Ovary (tissue), 9 donors: Measurements from ENCODE around the gene NUP93. TPM values are rescaled to one million over a fixed set of nuclear protein-coding genes. Genes with fewer than 3 reads are reported as not detected.
"Not testable (repeated sequence)": the region's sequence is repeated elsewhere in the genome, so short reads cannot be mapped to it uniquely, and the experiment has no call there.

Experiments used
- DNase-seq, 5 donors: peaks; one replicate each; pipeline ENCODE4 v3.0.0-alpha.2; 2019 to 2020
- H3K27ac ChIP-seq, 2 donors: fragments of 200-600 bp; one replicate each; pipeline versions ENCODE4 v1.5.1 to v1.8.0; 2019 to 2022
- H3K27me3 ChIP-seq: fragments of 200-600 bp; one replicate; pipeline ENCODE4 v1.8.0; 2022
- H3K36me3 ChIP-seq: fragments of 200-600 bp; sonication (generic); one replicate; pipeline ENCODE4 v1.5.1; 2019
- H3K4me1 ChIP-seq: one replicate; pipeline ENCODE4 v1.8.1; 2013; ENCODE audit warnings: mild to moderate bottlenecking, moderate library complexity; ENCODE audit not compliant: insufficient read depth
- H3K4me3 ChIP-seq: fragments of 200-600 bp; sonication (generic); one replicate; pipeline ENCODE4 v1.5.1; 2017
- H3K9me3 ChIP-seq, 2 donors: fragments of 200-600 bp in 1 of 2; sonication (generic) in 1 of 2; one replicate each; pipeline versions ENCODE4 v1.5.1 to v1.8.1; 2013 to 2019; ENCODE audit warnings: mild to moderate bottlenecking in 1 of 2, moderate library complexity in 1 of 2
- CTCF ChIP-seq, 3 donors: fragments of 450-650 bp in 2 of 3; fragments of 200-600 bp in 1 of 3; IDR thresholded peaks; one replicate each; pipeline versions ENCODE4 v1.5.1 to v1.8.0; 2016 to 2022; ENCODE audit warnings: antibody characterized with exemption in 3 of 3, mild to moderate bottlenecking in 1 of 3
- EP300 ChIP-seq: sonication (generic); formaldehyde crosslinking; IDR thresholded peaks from one replicate; pipeline ENCODE4 v1.6.1; 2017; ENCODE audit warnings: antibody characterized with exemption
- POLR2A ChIP-seq: fragments of 450-650 bp; IDR thresholded peaks from one replicate; pipeline ENCODE4 v1.6.1; 2017; ENCODE audit warnings: antibody characterized with exemption, mild to moderate bottlenecking, moderate library complexity
- WGBS, 3 donors: extraction: QIAGEN DNeasy Blood & Tissue Kit in 1 of 3; methylation state at CpG; one replicate each; pipeline versions ENCODE4 v1.1.5 to v1.1.7; 2013 to 2017; 5-methylcytosine and 5-hydroxymethylcytosine counted together
- intact Hi-C, 4 donors: fragments of 100-400 bp; cut with DNase I; formaldehyde crosslinking; loops; one replicate each; pipeline versions ENCODE4 v1.11.0 to v1.15.1; 2022 to 2023
- polyA plus RNA-seq, 2 donors: library from polyadenylated mRNA; stranded (reverse); fragments of 200-250 nt in 1 of 2; fragments of 350-450 nt in 1 of 2; fragmentation: Illumina TruSeq in 1 of 2; extraction: RNeasy Lipid Tissue Mini Kit (QIAGEN cat#74804) in 1 of 2; gene quantifications; one replicate each; pipeline ENCODE4 v1.2.3, GENCODE V29; 2013 to 2014
- total RNA-seq, 7 donors: library from RNA; depleted of rRNA in 2 of 7; stranded (reverse); fragments of >200 nt in 2 of 7; fragmentation: NEBNext Ultra II Directional in 3 of 7; extraction: Animal tissue kit (Norgen Biotek cat#: 25700) in 3 of 7; gene quantifications; one replicate each; pipeline versions ENCODE4 v1.1.0 to v1.2.4, GENCODE V29; 2016 to 2023
- donor health status: DM: no; HTN: no; CAD: no; lungs with moderate emphysema.
- donor health status: DM: no; HTN: no; CAD: no.
- donor health status: Bipolar disorder and iron deficiency.
- donor health status: DM: yes; HTN: yes; CAD: no.
- donor health status: DM: no; HTN: no; CAD: no.
- donor health status: DM: yes; HTN: yes; CAD: no.

The NUP93 gene
- total and polyA plus RNA-seq, 9 donors = 24.1 to 53.9 (median 42.7) TPM

GRCh38 chr16:56711862-56712261 lies 18.1 kb upstream of the NUP93 start:
- no peak for DNase-seq
- Histone ChIP-seq H3K4me1 (no peaks in the 10 kb centered on the region), H3K27ac (no peak overlapping the region), H3K27me3 (no peaks in the 10 kb centered on the region), H3K4me3 (no peak overlapping the region), H3K9me3 (no peaks in the 10 kb centered on the region), H3K36me3 (no peaks in the 10 kb centered on the region)
- WGBS, 3 donors = 86 to 91% (median 87%) methylated on average over 2 of the region's 2 CpGs
- intact Hi-C loops = no loop called here
- no peak for TF ChIP-seq EP300
- no peak for TF ChIP-seq CTCF (IDR thresholded peaks at IDR 0.05)
- TF ChIP-seq POLR2A = no peak

- no peaks in the 10 kb centered on the region for H3K27me3 ChIP-seq
- 90 to 95% (median 92%) methylated on average over 2 of the region's 2 CpGs for WGBS, 3 donors
- H3K4me3 ChIP-seq = no peak overlapping the region
These were observed 16.1 kb upstream of the NUP93 start for GRCh38 chr16:56713794-56714193.

GRCh38 chr16:56715126-56715525 lies 14.8 kb upstream of the NUP93 start:
- intact Hi-C loops = no loop called here
- no peaks in the 10 kb centered on the region for H3K27me3 ChIP-seq
- no peaks in the 10 kb centered on the region for H3K4me1 ChIP-seq
- 81 to 82% (median 81%) methylated on average over 4 of the region's 4 CpGs for WGBS, 3 donors
- no peak overlapping the region for H3K4me3 ChIP-seq
- H3K36me3 ChIP-seq = no peaks in the 10 kb centered on the region
- no peak overlapping the region for H3K27ac ChIP-seq
- no peaks in the 10 kb centered on the region for H3K9me3 ChIP-seq
- no peak for TF ChIP-seq POLR2A
- no peak for TF ChIP-seq CTCF (IDR thresholded peaks at IDR 0.05)
- no peak for TF ChIP-seq EP300
- DNase-seq = no peak

More at GRCh38 chr16:56713794-56714193, 16.1 kb upstream of the NUP93 start:
- H3K27ac ChIP-seq = no peak overlapping the region
- H3K36me3 ChIP-seq = no peaks in the 10 kb centered on the region
- no peak for TF ChIP-seq POLR2A
- no peak for TF ChIP-seq CTCF (IDR thresholded peaks at IDR 0.05)
- no peak for TF ChIP-seq EP300
- H3K9me3 ChIP-seq = no peaks in the 10 kb centered on the region
- H3K4me1 ChIP-seq = no peaks in the 10 kb centered on the region
- intact Hi-C loops = no loop called here
- DNase-seq = no peak

- Histone ChIP-seq H3K27ac (no peak overlapping the region), H3K4me3 (no peak overlapping the region), H3K4me1 (no peaks in the 10 kb centered on the region), H3K9me3 (no peaks in the 10 kb centered on the region), H3K27me3 (no peaks in the 10 kb centered on the region), H3K36me3 (no peaks in the 10 kb centered on the region)
- no peak for DNase-seq
- intact Hi-C loops = no loop called here
- no peak for TF ChIP-seq EP300
- WGBS, 3 donors = 69 to 76% (median 71%) methylated on average over 3 of the region's 3 CpGs
These were observed 13.2 kb upstream of the NUP93 start for GRCh38 chr16:56716761-56717160.

- H3K27ac ChIP-seq, DNase-seq, H3K27me3 ChIP-seq, H3K36me3 ChIP-seq, H3K4me3 ChIP-seq, intact Hi-C loops, H3K9me3 ChIP-seq, H3K4me1 ChIP-seq: not testable (repeated sequence)
- 89 to 92% (median 90%) methylated on average over 2 of the region's 2 CpGs for WGBS, 3 donors
These were observed 12.4 kb upstream of the NUP93 start for GRCh38 chr16:56717532-56717931.
